Kidney epithelial cell (primary cell): ENCODE data around the gene TSC22D4. TPM values are rescaled to one million over a fixed set of nuclear protein-coding genes. Genes with fewer than 3 reads are reported as not detected.
"Not testable (repeated sequence)": the region's sequence is repeated elsewhere in the genome, so short reads cannot be mapped to it uniquely, and the experiment has no call there.

ENCODE experiments used
- DNase-seq: peaks from one replicate; pipeline ENCODE4 v3.0.0-alpha.2; 2010; ENCODE audit warnings: low read depth
- H3K27me3 ChIP-seq: 2 replicates; pipeline ENCODE4 v1.6.0; 2011; ENCODE audit warnings: low read length; ENCODE audit not compliant: control insufficient read depth, insufficient read depth
- H3K36me3 ChIP-seq: 2 replicates; pipeline ENCODE4 v1.5.1; 2011; ENCODE audit warnings: low read length; ENCODE audit not compliant: control insufficient read depth, insufficient read depth
- H3K4me3 ChIP-seq: 2 replicates; pipeline ENCODE4 v1.5.1; 2011; ENCODE audit warnings: low read depth, mild to moderate bottlenecking, control low read depth, low read length
- CTCF ChIP-seq: IDR thresholded peaks from 2 replicates; pipeline ENCODE4 v1.5.1; 2011; ENCODE audit warnings: mild to moderate bottlenecking, moderate library complexity, low read length, control low read depth, inconsistent platforms; ENCODE audit not compliant: insufficient read depth, poor library complexity, severe bottlenecking
- total RNA-seq: library from RNA; depleted of rRNA; stranded (reverse); fragments of >200 nt; gene quantifications from 2 replicates; pipeline ENCODE4 v1.2.3, GENCODE V29; 2015

TSC22D4 gene
- total RNA-seq, 1 donor from 2014 or later = 41.6 TPM

- no peak for DNase-seq
- no peak for TF ChIP-seq CTCF
- Histone ChIP-seq H3K27me3 (no peaks in the 10 kb centered on the region), H3K4me3 (no peak overlapping the region), H3K36me3 (no peaks in the 10 kb centered on the region)
These were observed 23.8 kb downstream of the TSC22D4 start for GRCh38 chr7:100455206-100455605.

GRCh38 chr7:100453854-100454253 is 25.2 kb downstream of the TSC22D4 start:
- H3K4me3 ChIP-seq, H3K36me3 ChIP-seq, DNase-seq, H3K27me3 ChIP-seq: not testable (repeated sequence)

GRCh38 chr7:100452513-100452912 is 26.5 kb downstream of the TSC22D4 start:
- H3K4me3 ChIP-seq = no peak overlapping the region
- H3K27me3 ChIP-seq = no peaks in the 10 kb centered on the region
- no peak for TF ChIP-seq CTCF
- no peaks in the 10 kb centered on the region for H3K36me3 ChIP-seq
- DNase-seq = no peak

GRCh38 chr7:100449190-100449795 is 29.7 kb downstream of the TSC22D4 start:
- Histone ChIP-seq H3K27me3 (no peaks in the 10 kb centered on the region), H3K4me3 (no peak overlapping the region), H3K36me3 (no peaks in the 10 kb centered on the region)
- TF ChIP-seq CTCF = no peak
- no peak for DNase-seq

GRCh38 chr7:100447363-100447762 is 31.7 kb downstream of the TSC22D4 start:
- H3K36me3 ChIP-seq, H3K27me3 ChIP-seq, H3K4me3 ChIP-seq, DNase-seq: not testable (repeated sequence)

- no peak for TF ChIP-seq CTCF
- Histone ChIP-seq H3K36me3 (no peaks in the 10 kb centered on the region), H3K4me3 (no peak overlapping the region), H3K27me3 (no peaks in the 10 kb centered on the region)
- no peak for DNase-seq
These were observed 33.0 kb downstream of the TSC22D4 start for GRCh38 chr7:100446040-100446439.

GRCh38 chr7:100444311-100445278 is 34.4 kb downstream of the TSC22D4 start:
- TF ChIP-seq CTCF = no peak
- Histone ChIP-seq H3K36me3 (no peaks in the 10 kb centered on the region), H3K4me3 (no peak overlapping the region), H3K27me3 (no peaks in the 10 kb centered on the region)
- DNase-seq = no peak
